ENCODE data around the gene CYP4V2.

- TF ChIP-seq EGR1 (IDR thresholded peaks at IDR 0.05), result no peak
- TF ChIP-seq NFIC (IDR thresholded peaks at IDR 0.05), result no peak
- TF ChIP-seq ZBTB7A (IDR thresholded peaks at IDR 0.05; ENCODE audit: low read depth), result no peak
- TF ChIP-seq USF1 (IDR thresholded peaks at IDR 0.05), result no peak
- no peak for TF ChIP-seq CEBPB (IDR thresholded peaks at IDR 0.05)
- no peak for TF ChIP-seq CREB1 (IDR thresholded peaks at IDR 0.05; ENCODE audit: low read depth)
Measured at GRCh38 chr4:186204686-186205085, 13.3 kb downstream of the CYP4V2 start.

All from Ishikawa (cell line).